Natural killer cell (primary cell): ENCODE results near the gene MNX1. TPM values are rescaled to one million over a fixed set of nuclear protein-coding genes. Genes with fewer than 3 reads are reported as not detected.

ENCODE experiments used
- ATAC-seq, 3 donors: fragments of 150-1000 bp in 2 of 3; fragments of 200-7000 bp in 1 of 3; cut with Tn5 transposase; 1 replicate in 1 of 3; 2 replicates in 2 of 3; pipeline ENCODE4 v1.10.0; 2021; ENCODE audit warnings: mild to moderate bottlenecking in 2 of 3, moderate library complexity in 2 of 3
- DNase-seq, 2 donors: peaks; one replicate each; pipeline versions ENCODE4 v3.0.0 to v3.0.0-alpha.2; 2013 to 2021; ENCODE audit warnings: mixed read lengths in 1 of 2
- H3K27ac ChIP-seq: one replicate; pipeline ENCODE4 v1.5.1; 2013; ENCODE audit warnings: mild to moderate bottlenecking, low read length
- H3K27me3 ChIP-seq: one replicate; pipeline ENCODE4 v1.6.1; 2013; ENCODE audit warnings: low read length; ENCODE audit not compliant: control insufficient read depth, insufficient read depth
- H3K36me3 ChIP-seq: one replicate; pipeline ENCODE4 v1.6.1; 2013; ENCODE audit warnings: low read length; ENCODE audit not compliant: control insufficient read depth, insufficient read depth
- H3K4me1 ChIP-seq: one replicate; pipeline ENCODE4 v1.6.1; 2013; ENCODE audit warnings: low read length; ENCODE audit not compliant: control insufficient read depth, insufficient read depth
- H3K4me3 ChIP-seq: one replicate; pipeline ENCODE4 v1.5.1; 2013; ENCODE audit warnings: low read length
- H3K9me3 ChIP-seq: one replicate; pipeline ENCODE4 v1.6.1; 2013; ENCODE audit warnings: low read length; ENCODE audit not compliant: control insufficient read depth, insufficient read depth
- H3K27ac Mint-ChIP-seq, 2 donors: one replicate each; pipeline ENCODE4 v1.8.0; 2022; ENCODE audit warnings: mild to moderate bottlenecking in 2 of 2, mixed read lengths in 2 of 2, moderate library complexity in 1 of 2
- H3K27me3 Mint-ChIP-seq, 2 donors: one replicate each; pipeline ENCODE4 v1.8.0; 2022; ENCODE audit warnings: low read depth in 2 of 2, mixed read lengths in 2 of 2
- H3K36me3 Mint-ChIP-seq: one replicate; pipeline ENCODE4 v1.8.0; 2022; ENCODE audit warnings: mixed read lengths
- H3K4me1 Mint-ChIP-seq, 2 donors: one replicate each; pipeline ENCODE4 v1.8.0; 2022; ENCODE audit warnings: mixed read lengths in 2 of 2
- H3K4me3 Mint-ChIP-seq: one replicate; pipeline ENCODE4 v1.8.0; 2022; ENCODE audit warnings: mild to moderate bottlenecking, moderate library complexity, mixed read lengths
- H3K9me3 Mint-ChIP-seq, 2 donors: one replicate each; pipeline ENCODE4 v1.8.0; 2022; ENCODE audit warnings: mixed read lengths in 2 of 2
- CTCF ChIP-seq: fragments of 200-600 bp; IDR thresholded peaks from one replicate; pipeline ENCODE4 v1.8.0; 2022; ENCODE audit warnings: antibody characterized with exemption
- WGBS: methylation state at CpG from one replicate; pipeline ENCODE4 v1.1.7; 2013; ENCODE audit warnings: missing lambda C conversion rate; ENCODE audit not compliant: insufficient coverage; 5-methylcytosine and 5-hydroxymethylcytosine counted together
- intact Hi-C: fragments of 100-400 bp; cut with micrococcal nuclease; formaldehyde crosslinking; loops from one replicate; pipeline ENCODE4 v1.14.2; 2022
- total RNA-seq, 4 donors: library from RNA; stranded (reverse); fragments of 120-200 nt in 1 of 4; gene quantifications; one replicate each; pipeline versions ENCODE4 v1.2.3 to v1.2.4, GENCODE V29; 2013 to 2022

Gene MNX1
- total RNA-seq, 3 donors from 2014 or later (not counting 1 experiment from before 2014, with no cell fraction given): not detected

GRCh38 chr7:157053118-157053517, 42.7 kb upstream of the MNX1 start:
- H3K4me3 Mint-ChIP-seq: no peak overlapping the region
- H3K27ac ChIP-seq: no peak overlapping the region
- WGBS: 90% methylated on average over 4 of the region's 5 CpGs

GRCh38 chr7:157047148-157047547, 36.7 kb upstream of the MNX1 start:
- Histone ChIP-seq H3K27me3 (no peaks in the 10 kb centered on the region), H3K36me3 (no peaks in the 10 kb centered on the region), H3K4me3 (no peak overlapping the region), H3K9me3 (no peaks in the 10 kb centered on the region), H3K27ac (no peak overlapping the region), H3K4me1 (no peaks in the 10 kb centered on the region)
- no peak for TF ChIP-seq CTCF
- no peak overlapping the region for H3K4me3 Mint-ChIP-seq
- no peaks in the 10 kb centered on the region for H3K36me3 Mint-ChIP-seq
- no peaks in the 10 kb centered on the region for H3K9me3 Mint-ChIP-seq
- WGBS: 93% methylated on average over 6 of the region's 6 CpGs
- intact Hi-C loops: no loop called here
- no peaks in the 10 kb centered on the region for H3K4me1 Mint-ChIP-seq
- DNase-seq (no peak), ATAC-seq (no peak)
- peaks cover under 1 to 2% of the 10 kb centered on the region in 2 donors for H3K27me3 Mint-ChIP-seq
- no peak overlapping the region for H3K27ac Mint-ChIP-seq

More at GRCh38 chr7:157053118-157053517, 42.7 kb upstream of the MNX1 start:
- intact Hi-C loops: no loop called here
- Mint-ChIP-seq H3K27me3 (peaks cover 11 to 12% of the 10 kb centered on the region in 2 donors), H3K9me3 (no peaks in the 10 kb centered on the region), H3K4me1 (no peaks in the 10 kb centered on the region), H3K27ac (no peak overlapping the region), H3K36me3 (no peaks in the 10 kb centered on the region)
- ATAC-seq: no peak
- Histone ChIP-seq H3K4me1 (no peaks in the 10 kb centered on the region), H3K4me3 (no peak overlapping the region), H3K9me3 (no peaks in the 10 kb centered on the region), H3K27me3 (no peaks in the 10 kb centered on the region), H3K36me3 (no peaks in the 10 kb centered on the region)
- DNase-seq: no peak
- no peak for TF ChIP-seq CTCF

- Mint-ChIP-seq H3K4me3 (no peak overlapping the region), H3K4me1 (no peaks in the 10 kb centered on the region), H3K36me3 (no peaks in the 10 kb centered on the region), H3K27me3 (peaks cover 2 to 5% of the 10 kb centered on the region in 2 donors), H3K9me3 (no peaks in the 10 kb centered on the region), H3K27ac (no peak overlapping the region)
- no peaks in the 10 kb centered on the region for H3K4me1 ChIP-seq
- no peaks in the 10 kb centered on the region for H3K9me3 ChIP-seq
- no peak overlapping the region for H3K27ac ChIP-seq
- no peak overlapping the region for H3K4me3 ChIP-seq
- no peaks in the 10 kb centered on the region for H3K27me3 ChIP-seq
- intact Hi-C loops: no loop called here
- whole genome bisulfite sequencing: 90% methylated on average over 1 of the region's 1 CpG
- no peak for ATAC-seq
- H3K36me3 ChIP-seq: no peaks in the 10 kb centered on the region
- TF ChIP-seq CTCF: no peak
- no peak for DNase-seq
Observed at GRCh38 chr7:157046681-157047080, 36.2 kb upstream of the MNX1 start.

- H3K4me3 Mint-ChIP-seq: no peak overlapping the region
- no peaks in the 10 kb centered on the region for H3K36me3 ChIP-seq
- H3K9me3 Mint-ChIP-seq: no peaks in the 10 kb centered on the region
- H3K4me3 ChIP-seq: no peak overlapping the region
- H3K9me3 ChIP-seq: no peaks in the 10 kb centered on the region
- 90% methylated on average over 30 of the region's 30 CpGs for WGBS
- no peaks in the 10 kb centered on the region for H3K36me3 Mint-ChIP-seq
- ATAC-seq (no peak), DNase-seq (no peak)
- H3K27me3 Mint-ChIP-seq: peaks cover 7 to 13% of the 10 kb centered on the region in 2 donors
- H3K4me1 Mint-ChIP-seq: no peaks in the 10 kb centered on the region
- H3K4me1 ChIP-seq: no peaks in the 10 kb centered on the region
- intact Hi-C loops: no loop called here
- no peak overlapping the region for H3K27ac ChIP-seq
- H3K27me3 ChIP-seq: no peaks in the 10 kb centered on the region
- TF ChIP-seq CTCF: no peak
- H3K27ac Mint-ChIP-seq: no peak overlapping the region
Observed at GRCh38 chr7:157044943-157045660, 34.6 kb upstream of the MNX1 start.
